ENCODE results near the gene ARHGDIA.
"Not testable (repeated sequence)": the region's sequence is repeated elsewhere in the genome, so short reads cannot be mapped to it uniquely, and the experiment has no call there.

The ARHGDIA gene

GRCh38 chr17:81870981-81871386 lies at the start of gene ARHGDIA:
Gene ARHGDIA (minus strand): TSS chr17:81871337. CDS start chr17:81869930, 1,407 bp downstream.
- no peak for DNase-seq

- DNase-seq: no peak
These were observed 47.9 kb upstream of the ARHGDIA start for GRCh38 chr17:81918832-81919545.

GRCh38 chr17:81918333-81918669 lies 47.2 kb upstream of the ARHGDIA start:
- not testable (repeated sequence) for DNase-seq

- peak; percentile 69 to 74 for DNase-seq
These were observed 46.6 kb upstream of the ARHGDIA start, which contains the start of gene SIRT7 for GRCh38 chr17:81917565-81918332. Gene SIRT7 (minus strand): TSS chr17:81918176. CDS start chr17:81918131, 45 bp downstream.

- DNase-seq: no peak
These were observed 45.3 kb upstream of the ARHGDIA start for GRCh38 chr17:81916234-81917001.

- no peak for DNase-seq
These were observed 44.2 kb upstream of the ARHGDIA start for GRCh38 chr17:81915331-81915730.

GRCh38 chr17:81914103-81914850 lies 43.1 kb upstream of the ARHGDIA start:
- DNase-seq: no peak

GRCh38 chr17:81913394-81914102 lies 42.4 kb upstream of the ARHGDIA start:
- no peak for DNase-seq

- DNase-seq: no peak
These were observed 41.5 kb upstream of the ARHGDIA start for GRCh38 chr17:81912441-81913309.

- no peak for DNase-seq
These were observed 40.8 kb upstream of the ARHGDIA start for GRCh38 chr17:81911969-81912368.

- peak; percentile 91 to 93 for DNase-seq
These were observed 40.3 kb upstream of the ARHGDIA start, which contains the start of gene PCYT2 for GRCh38 chr17:81911277-81911961. Gene PCYT2 (minus strand): TSS chr17:81911399. CDS start chr17:81911355, 44 bp downstream.

GRCh38 chr17:81910840-81911276 lies 39.7 kb upstream of the ARHGDIA start:
- DNase-seq: no peak

GRCh38 chr17:81909966-81910839 lies 39.1 kb upstream of the ARHGDIA start:
- DNase-seq: no peak

GRCh38 chr17:81909231-81909630 lies 38.1 kb upstream of the ARHGDIA start:
- DNase-seq: no peak

- no peak for DNase-seq
These were observed 37.7 kb upstream of the ARHGDIA start for GRCh38 chr17:81908793-81909192.

GRCh38 chr17:81907219-81908145 lies 36.3 kb upstream of the ARHGDIA start:
- DNase-seq: no peak

GRCh38 chr17:81906476-81907218 lies 35.5 kb upstream of the ARHGDIA start:
- DNase-seq: no peak
